ENCODE results near the gene UNC13A.

DNA sequence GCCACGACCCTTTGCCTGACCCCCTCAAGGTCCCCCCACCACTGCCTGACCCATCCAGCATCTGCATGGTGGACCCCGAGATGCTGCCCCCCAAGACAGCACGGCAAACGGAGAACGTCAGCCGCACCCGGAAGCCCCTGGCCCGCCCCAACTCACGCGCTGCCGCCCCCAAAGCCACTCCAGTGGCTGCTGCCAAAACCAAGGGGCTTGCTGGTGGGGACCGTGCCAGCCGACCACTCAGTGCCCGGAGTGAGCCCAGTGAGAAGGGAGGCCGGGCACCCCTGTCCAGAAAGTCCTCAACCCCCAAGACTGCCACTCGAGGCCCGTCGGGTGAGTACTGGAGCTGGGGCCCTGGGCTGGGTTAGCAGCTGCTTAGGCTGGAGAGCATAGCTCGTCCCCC lies 39.7 kb upstream of the UNC13A start:
- TF ChIP-seq, protein P1, sequence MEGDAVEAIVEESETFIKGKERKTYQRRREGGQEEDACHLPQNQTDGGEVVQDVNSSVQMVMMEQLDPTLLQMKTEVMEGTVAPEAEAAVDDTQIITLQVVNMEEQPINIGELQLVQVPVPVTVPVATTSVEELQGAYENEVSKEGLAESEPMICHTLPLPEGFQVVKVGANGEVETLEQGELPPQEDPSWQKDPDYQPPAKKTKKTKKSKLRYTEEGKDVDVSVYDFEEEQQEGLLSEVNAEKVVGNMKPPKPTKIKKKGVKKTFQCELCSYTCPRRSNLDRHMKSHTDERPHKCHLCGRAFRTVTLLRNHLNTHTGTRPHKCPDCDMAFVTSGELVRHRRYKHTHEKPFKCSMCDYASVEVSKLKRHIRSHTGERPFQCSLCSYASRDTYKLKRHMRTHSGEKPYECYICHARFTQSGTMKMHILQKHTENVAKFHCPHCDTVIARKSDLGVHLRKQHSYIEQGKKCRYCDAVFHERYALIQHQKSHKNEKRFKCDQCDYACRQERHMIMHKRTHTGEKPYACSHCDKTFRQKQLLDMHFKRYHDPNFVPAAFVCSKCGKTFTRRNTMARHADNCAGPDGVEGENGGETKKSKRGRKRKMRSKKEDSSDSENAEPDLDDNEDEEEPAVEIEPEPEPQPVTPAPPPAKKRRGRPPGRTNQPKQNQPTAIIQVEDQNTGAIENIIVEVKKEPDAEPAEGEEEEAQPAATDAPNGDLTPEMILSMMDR (conservative IDR thresholded peaks at IDR 0.05 in 1 of 2, IDR thresholded peaks at IDR 0.05 in 1 of 2; ENCODE audit: low read depth in 1 of 2, low read length in 2 of 2), result no peak
- TF ChIP-seq EZH2 (IDR thresholded peaks at IDR 0.05; ENCODE audit: low read length, missing control alignments), result no peak

All from fibroblast of lung (primary cell).